GM23338 (cell line): ENCODE measurements around the gene NFKBIZ.

Source experiments
- CREB1 ChIP-seq: fragments of 250-450 bp; sonication (Bioruptor Pico); IDR thresholded peaks from 2 replicates; pipeline ENCODE4 v1.5.0; 2020; ENCODE audit warnings: low read depth, mild to moderate bottlenecking, moderate library complexity
- CTCF ChIP-seq, 2 experiments: fragments of 200-600 bp in 1 of 2; sonication (generic) in 1 of 2; conservative IDR thresholded peaks; 2 replicates each; pipeline versions ENCODE4 v1.5.1 to v1.6.1; 2016 to 2017; ENCODE audit warnings: antibody characterized with exemption in 2 of 2, low read depth in 2 of 2, mild to moderate bottlenecking in 2 of 2, moderate library complexity in 1 of 2
- EZH2 ChIP-seq: fragments of 200-600 bp; sonication (generic); IDR thresholded peaks from one replicate; pipeline ENCODE4 v1.8.0; 2017; ENCODE audit warnings: antibody characterized with exemption, mild to moderate bottlenecking, low read depth; ENCODE audit not compliant: unreplicated experiment
- EZH2phosphoT487 ChIP-seq: fragments of 200-600 bp; sonication (generic); IDR thresholded peaks from one replicate; pipeline ENCODE4 v1.8.1; 2018; ENCODE audit warnings: antibody characterized with exemption; ENCODE audit not compliant: unreplicated experiment
- NANOG ChIP-seq: IDR thresholded peaks from 2 replicates; pipeline ENCODE4 v1.6.1; 2016; ENCODE audit warnings: antibody characterized with exemption, borderline replicate concordance
- POLR2AphosphoS5 ChIP-seq: IDR thresholded peaks from 2 replicates; pipeline ENCODE4 v1.6.1; 2016; ENCODE audit warnings: antibody characterized with exemption, low read depth
- REST ChIP-seq: IDR thresholded peaks from one replicate; pipeline ENCODE4 v1.6.1; 2018; ENCODE audit warnings: antibody characterized with exemption; ENCODE audit not compliant: unreplicated experiment
- ZNF114 ChIP-seq: fragments of 250-450 bp; sonication (Bioruptor Pico); IDR thresholded peaks from 2 replicates; pipeline ENCODE4 v1.5.0; 2020; ENCODE audit warnings: mild to moderate bottlenecking, moderate library complexity
- ZNF331 ChIP-seq: fragments of 250-450 bp; sonication (Bioruptor Pico); IDR thresholded peaks from 2 replicates; pipeline ENCODE4 v1.5.0; 2020; ENCODE audit warnings: low read depth, mild to moderate bottlenecking, moderate library complexity
- ZNF462 ChIP-seq: fragments of 250-450 bp; sonication (Bioruptor Pico); IDR thresholded peaks from 2 replicates; pipeline ENCODE4 v1.5.0; 2020; ENCODE audit warnings: mild to moderate bottlenecking, moderate library complexity
- TF ChIP-seq, protein P1 (sequence below): IDR thresholded peaks from 2 replicates; pipeline ENCODE4 v1.6.1; 2016; ENCODE audit warnings: antibody characterized with exemption

DNA sequence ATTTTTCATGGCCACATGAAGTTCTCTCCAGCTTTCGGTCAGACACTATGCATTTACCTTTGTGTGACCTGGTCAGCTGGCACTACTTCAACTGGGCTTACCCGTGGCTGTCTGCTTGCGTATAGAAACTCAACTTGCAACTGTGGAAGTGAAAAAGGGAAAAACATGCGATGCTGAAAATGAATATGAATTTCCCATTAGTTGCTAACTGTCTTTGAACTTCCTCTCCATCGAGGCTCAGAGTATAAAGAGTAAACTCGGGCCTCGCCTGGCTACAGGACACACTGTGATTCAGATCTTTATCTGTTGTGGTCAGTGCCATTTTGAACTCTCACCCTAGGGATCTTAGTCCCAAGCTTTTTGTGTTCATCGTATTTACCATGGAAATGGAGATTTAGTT, 26.8 kb downstream of the NFKBIZ start:
- TF ChIP-seq EZH2: no peak
- TF ChIP-seq CTCF (conservative IDR thresholded peaks at IDR 0.05; ENCODE audit: low read depth in 2 of 2): no peak
- TF ChIP-seq CREB1: no peak
- no peak for TF ChIP-seq EZH2phosphoT487
- no peak for TF ChIP-seq POLR2AphosphoS5
- TF ChIP-seq REST: no peak
- no peak for TF ChIP-seq ZNF462 (CRISPR knock-in tag)
- no peak for TF ChIP-seq NANOG
- TF ChIP-seq, protein P1, sequence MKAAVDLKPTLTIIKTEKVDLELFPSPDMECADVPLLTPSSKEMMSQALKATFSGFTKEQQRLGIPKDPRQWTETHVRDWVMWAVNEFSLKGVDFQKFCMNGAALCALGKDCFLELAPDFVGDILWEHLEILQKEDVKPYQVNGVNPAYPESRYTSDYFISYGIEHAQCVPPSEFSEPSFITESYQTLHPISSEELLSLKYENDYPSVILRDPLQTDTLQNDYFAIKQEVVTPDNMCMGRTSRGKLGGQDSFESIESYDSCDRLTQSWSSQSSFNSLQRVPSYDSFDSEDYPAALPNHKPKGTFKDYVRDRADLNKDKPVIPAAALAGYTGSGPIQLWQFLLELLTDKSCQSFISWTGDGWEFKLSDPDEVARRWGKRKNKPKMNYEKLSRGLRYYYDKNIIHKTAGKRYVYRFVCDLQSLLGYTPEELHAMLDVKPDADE: no peak
- no peak for TF ChIP-seq ZNF114 (CRISPR knock-in tag)
- no peak for TF ChIP-seq ZNF331
